ENCODE measurements around the gene SPEF2.

Gene SPEF2

GRCh38 chr5:35617435-35618303 lies at the start of gene SPEF2 (continued):
- TF ChIP-seq ZNF629 (tag by site-specific recombination; IDR thresholded peaks at IDR 0.05), result peak; percentile 71; the same call in 1 of the 2 replicates
- TF ChIP-seq ZNF362 (tag by site-specific recombination; IDR thresholded peaks at IDR 0.05), result peak; percentile 98
- peak; percentile 92 for TF ChIP-seq PATZ1 (tag by site-specific recombination; IDR thresholded peaks at IDR 0.05)
- TF ChIP-seq ZNF16 (tag by site-specific recombination; IDR thresholded peaks at IDR 0.05; ENCODE audit: low read depth), result 0 out of 2 replicates have a peak, but pooled peaks have one; percentile 2
- peak; percentile 80; the same call in 1 of the 2 replicates for TF ChIP-seq MZF1 (tag by site-specific recombination; IDR thresholded peaks at IDR 0.05; ENCODE audit: borderline replicate concordance)
- no peak for TF ChIP-seq RBAK (tag by site-specific recombination; IDR thresholded peaks at IDR 0.05)
- peak; percentile 94 for TF ChIP-seq ZNF76 (tag by site-specific recombination; IDR thresholded peaks at IDR 0.05; ENCODE audit: borderline replicate concordance, low read depth)
- TF ChIP-seq GLIS1 (tag by site-specific recombination; IDR thresholded peaks at IDR 0.05), result peak; percentile 96
- TF ChIP-seq ZNF558 (tag by site-specific recombination; IDR thresholded peaks at IDR 0.05), result peak; percentile 83; the same call in 1 of the 2 replicates
- TF ChIP-seq ZNF449 (tag by site-specific recombination; IDR thresholded peaks at IDR 0.05), result peak; percentile 18; the same call in 1 of the 2 replicates
- TF ChIP-seq ZNF324 (tag by site-specific recombination; IDR thresholded peaks at IDR 0.05), result peak; percentile 77
- TF ChIP-seq ZFHX2 (tag by site-specific recombination; conservative IDR thresholded peaks at IDR 0.05), result peak; percentile 85
- peak; percentile 87 for TF ChIP-seq ZBTB8A (tag by site-specific recombination; IDR thresholded peaks at IDR 0.05)
- peak; percentile 91 for TF ChIP-seq MYNN (tag by site-specific recombination; IDR thresholded peaks at IDR 0.05; ENCODE audit: borderline replicate concordance)
- TF ChIP-seq OSR2 (tag by site-specific recombination; IDR thresholded peaks at IDR 0.05), result peak; percentile 72
- no peak for TF ChIP-seq OVOL3 (tag by site-specific recombination; IDR thresholded peaks at IDR 0.05)
- no peak for TF ChIP-seq BCL11B (tag by site-specific recombination; IDR thresholded peaks at IDR 0.05; ENCODE audit: low read depth)
- peak; percentile 68; the same call in 1 of the 2 replicates for TF ChIP-seq EGR2 (tag by site-specific recombination; IDR thresholded peaks at IDR 0.05; ENCODE audit: low read depth)
- peak; percentile 34; the same call in 1 of the 2 replicates for TF ChIP-seq REST (tag by site-specific recombination; IDR thresholded peaks at IDR 0.05)
- TF ChIP-seq ZNF2 (tag by site-specific recombination; IDR thresholded peaks at IDR 0.05), result peak; percentile 75
- peak; percentile 95 for TF ChIP-seq ZXDB (tag by site-specific recombination; IDR thresholded peaks at IDR 0.05)
- TF ChIP-seq ZNF529 (tag by site-specific recombination; IDR thresholded peaks at IDR 0.05; ENCODE audit: insufficient replicate concordance), result no peak
- peak; percentile 89 for TF ChIP-seq ZBTB17 (tag by site-specific recombination; IDR thresholded peaks at IDR 0.05)
- TF ChIP-seq KLF8 (tag by site-specific recombination; IDR thresholded peaks at IDR 0.05), result peak; percentile 79
- peak; percentile 71 for TF ChIP-seq SCRT2 (tag by site-specific recombination; IDR thresholded peaks at IDR 0.05)
- peak; percentile 69; the same call in 1 of the 2 replicates for TF ChIP-seq ZEB2 (tag by site-specific recombination; IDR thresholded peaks at IDR 0.05)
- no peak for TF ChIP-seq ZNF18 (tag by site-specific recombination; IDR thresholded peaks at IDR 0.05)
- peak; percentile 96 for TF ChIP-seq ZNF692 (tag by site-specific recombination; IDR thresholded peaks at IDR 0.05)

All from HEK293 (cell line).